IPS-NIHi11 (cell line): ENCODE results near the gene A2ML1.
A peak's percentile ranks its signal among the peaks of the same experiment; 100 is the strongest.
"Not testable (repeated sequence)": the region's sequence is repeated elsewhere in the genome, so short reads cannot be mapped to it uniquely, and the experiment has no call there.

Experiments
- DNase-seq: peaks from one replicate; pipeline ENCODE4 v3.0.0; 2012; ENCODE audit warnings: mixed read lengths, low spot score

Gene A2ML1

GRCh38 chr12:8855891-8856290 lies 33.5 kb downstream of the A2ML1 start:
- no peak for DNase-seq

- DNase-seq: not testable (repeated sequence)
These were observed 37.0 kb downstream of the A2ML1 start for GRCh38 chr12:8859448-8859847.

GRCh38 chr12:8860165-8860961 lies 37.9 kb downstream of the A2ML1 start:
- peak; percentile 77 for DNase-seq

GRCh38 chr12:8866429-8866828 lies 44.0 kb downstream of the A2ML1 start:
- DNase-seq: no peak

- DNase-seq: no peak
These were observed 44.6 kb downstream of the A2ML1 start for GRCh38 chr12:8867009-8867408.

GRCh38 chr12:8867786-8868185 lies 45.4 kb downstream of the A2ML1 start:
- no peak for DNase-seq

GRCh38 chr12:8870586-8870985 lies 48.2 kb downstream of the A2ML1 start:
- DNase-seq: no peak

- no peak for DNase-seq
These were observed 48.6 kb downstream of the A2ML1 start for GRCh38 chr12:8871068-8871467.

- DNase-seq: no peak
These were observed 54.5 kb downstream of the A2ML1 start for GRCh38 chr12:8876887-8877286.

- no peak for DNase-seq
These were observed 64.3 kb downstream of the A2ML1 start for GRCh38 chr12:8886502-8887284.

- DNase-seq: no peak
These were observed 64.9 kb downstream of the A2ML1 start for GRCh38 chr12:8887285-8887715.

GRCh38 chr12:8890313-8891085 lies 68.1 kb downstream of the A2ML1 start:
- DNase-seq: peak; percentile 86

GRCh38 chr12:8891976-8892375 lies 69.6 kb downstream of the A2ML1 start:
- no peak for DNase-seq

GRCh38 chr12:8894378-8894777 lies 72.0 kb downstream of the A2ML1 start:
- no peak for DNase-seq

- DNase-seq: no peak
These were observed 72.6 kb downstream of the A2ML1 start for GRCh38 chr12:8894986-8895385.

- no peak for DNase-seq
These were observed 74.7 kb downstream of the A2ML1 start for GRCh38 chr12:8897081-8897480.

GRCh38 chr12:8899830-8900229 lies 77.4 kb downstream of the A2ML1 start:
- DNase-seq: no peak

- not testable (repeated sequence) for DNase-seq
These were observed 80.3 kb downstream of the A2ML1 start for GRCh38 chr12:8902703-8903102.

GRCh38 chr12:8903646-8904045 lies 81.2 kb downstream of the A2ML1 start:
- DNase-seq: no peak

- no peak for DNase-seq
These were observed 82.2 kb downstream of the A2ML1 start for GRCh38 chr12:8904665-8905064.

- no peak for DNase-seq
These were observed 83.1 kb downstream of the A2ML1 start for GRCh38 chr12:8905546-8905945.
